Psoas muscle (tissue), 8 donors: ENCODE measurements around the gene PLXDC2. TPM values are rescaled to one million over a fixed set of nuclear protein-coding genes. Genes with fewer than 3 reads are reported as not detected.

Experiments used
- ATAC-seq, 4 donors: fragments of 200-7000 bp; cut with Tn5 transposase; one replicate each; pipeline ENCODE4 v1.9.1; 2020; ENCODE audit warnings: moderate library complexity in 3 of 4, mild to moderate bottlenecking in 2 of 4
- DNase-seq, 2 donors: peaks; one replicate each; pipeline ENCODE4 v3.0.0-alpha.2; 2020
- H3K27ac ChIP-seq: fragments of 200-600 bp; one replicate; pipeline ENCODE4 v1.8.0; 2022
- H3K27me3 ChIP-seq, 3 donors: fragments of 200-600 bp in 1 of 3; one replicate each; pipeline versions ENCODE4 v1.6.1 to v1.8.0; 2013 to 2022; ENCODE audit warnings: low read length in 2 of 3, mild to moderate bottlenecking in 2 of 3, moderate library complexity in 1 of 3; ENCODE audit not compliant: insufficient read depth in 3 of 3
- H3K36me3 ChIP-seq, 2 donors: fragments of 200-600 bp in 1 of 2; one replicate each; pipeline versions ENCODE4 v1.6.1 to v1.8.0; 2013 to 2022; ENCODE audit warnings: low read depth in 1 of 2, mild to moderate bottlenecking in 1 of 2, moderate library complexity in 1 of 2; ENCODE audit not compliant: insufficient read depth in 1 of 2
- H3K4me1 ChIP-seq: fragments of 200-600 bp; one replicate; pipeline ENCODE4 v1.8.0; 2022
- H3K4me3 ChIP-seq: fragments of 200-600 bp; one replicate; pipeline ENCODE4 v1.8.0; 2022; ENCODE audit warnings: mild to moderate bottlenecking
- H3K9me3 ChIP-seq: fragments of 200-600 bp; one replicate; pipeline ENCODE4 v1.8.0; 2022
- WGBS, 3 donors: extraction: QIAGEN DNeasy Blood & Tissue Kit; methylation state at CpG; one replicate each; pipeline versions ENCODE4 v1.1.6 to v1.1.7; 2013; 5-methylcytosine and 5-hydroxymethylcytosine counted together
- intact Hi-C, 2 donors: fragments of 100-400 bp; cut with DNase I; formaldehyde crosslinking; loops; one replicate each; pipeline versions ENCODE4 v1.11.0 to v1.14.2; 2022
- polyA plus RNA-seq, 3 donors: library from polyadenylated mRNA; stranded (reverse); fragments of 200-250 nt; gene quantifications; one replicate each; pipeline ENCODE4 v1.2.3, GENCODE V29; 2013
- total RNA-seq, 4 donors: library from RNA; stranded (reverse); fragmentation: NEBNext Ultra II Directional in 2 of 4; extraction: Animal tissue kit (Norgen Biotek cat#: 25700) in 2 of 4; gene quantifications; one replicate each; pipeline versions ENCODE4 v1.2.1 to v1.2.4, GENCODE V29; 2021 to 2023
- TF ChIP-seq, protein P1 (sequence below): fragments of 200-600 bp; IDR thresholded peaks from one replicate; pipeline ENCODE4 v1.8.0; 2022; ENCODE audit warnings: antibody characterized with exemption
- donor health status: healthy with polysubstance abuse.
- donor health status: DM: no; HTN: no; CAD: no; lungs with moderate emphysema.
- donor health status: Bipolar disorder and iron deficiency.
- donor health status: healthy.
- donor health status: DM: yes; HTN: yes; CAD: no.
- donor health status: DM: no; HTN: no; CAD: no.
- donor health status: DM: no; HTN: no; CAD: no.
- donor health status: DM: yes; HTN: yes; CAD: no.

The PLXDC2 gene
- total and polyA plus RNA-seq, 7 donors, result 2.3 to 21.4 (median 9.2) TPM

DNA sequence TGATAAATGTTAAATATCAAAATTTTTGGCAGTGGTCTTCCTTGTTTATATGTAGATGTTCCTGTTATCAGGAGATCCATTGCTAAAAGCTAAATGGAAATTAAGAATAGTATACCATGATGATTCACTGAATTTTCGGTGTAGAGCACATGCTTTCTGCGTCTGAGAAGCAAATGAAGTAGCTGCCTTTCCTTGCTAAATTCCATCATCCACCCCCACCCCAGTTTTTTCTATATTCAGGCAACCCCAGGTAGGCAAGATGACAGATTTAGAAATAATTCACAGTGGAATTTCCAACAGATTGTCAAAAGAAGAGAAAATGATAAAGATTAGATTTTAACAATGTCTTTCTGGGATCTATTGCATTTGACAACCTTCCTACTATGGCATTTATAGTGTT is 231.9 kb downstream of the PLXDC2 start:
- Histone ChIP-seq H3K9me3 (no peaks in the 10 kb centered on the region), H3K27ac (no peak overlapping the region), H3K4me3 (no peak overlapping the region), H3K4me1 (no peaks in the 10 kb centered on the region), H3K27me3 (no peaks in the 10 kb centered on the region), H3K36me3 (no peaks in the 10 kb centered on the region)
- TF ChIP-seq, protein P1, sequence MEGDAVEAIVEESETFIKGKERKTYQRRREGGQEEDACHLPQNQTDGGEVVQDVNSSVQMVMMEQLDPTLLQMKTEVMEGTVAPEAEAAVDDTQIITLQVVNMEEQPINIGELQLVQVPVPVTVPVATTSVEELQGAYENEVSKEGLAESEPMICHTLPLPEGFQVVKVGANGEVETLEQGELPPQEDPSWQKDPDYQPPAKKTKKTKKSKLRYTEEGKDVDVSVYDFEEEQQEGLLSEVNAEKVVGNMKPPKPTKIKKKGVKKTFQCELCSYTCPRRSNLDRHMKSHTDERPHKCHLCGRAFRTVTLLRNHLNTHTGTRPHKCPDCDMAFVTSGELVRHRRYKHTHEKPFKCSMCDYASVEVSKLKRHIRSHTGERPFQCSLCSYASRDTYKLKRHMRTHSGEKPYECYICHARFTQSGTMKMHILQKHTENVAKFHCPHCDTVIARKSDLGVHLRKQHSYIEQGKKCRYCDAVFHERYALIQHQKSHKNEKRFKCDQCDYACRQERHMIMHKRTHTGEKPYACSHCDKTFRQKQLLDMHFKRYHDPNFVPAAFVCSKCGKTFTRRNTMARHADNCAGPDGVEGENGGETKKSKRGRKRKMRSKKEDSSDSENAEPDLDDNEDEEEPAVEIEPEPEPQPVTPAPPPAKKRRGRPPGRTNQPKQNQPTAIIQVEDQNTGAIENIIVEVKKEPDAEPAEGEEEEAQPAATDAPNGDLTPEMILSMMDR, result no peak
- no peak for DNase-seq
- intact Hi-C loops, result no loop called here
- ATAC-seq, result no peak
- WGBS, 3 donors, result 93 to 97% (median 95%) methylated on average over 2 of the region's 2 CpGs

- 44 to 74% (median 70%) methylated on average over 2 of the region's 2 CpGs for WGBS, 3 donors
- H3K4me3 ChIP-seq, result no peak overlapping the region
- H3K9me3 ChIP-seq, result peaks cover 11% of the 10 kb centered on the region
- H3K27ac ChIP-seq, result no peak overlapping the region
- ATAC-seq (no peak), DNase-seq (no peak)
- TF ChIP-seq, protein P1, result no peak
- no peaks in the 10 kb centered on the region for H3K36me3 ChIP-seq
- intact Hi-C loops, result no loop called here
- H3K27me3 ChIP-seq, result no peaks in the 10 kb centered on the region
- H3K4me1 ChIP-seq, result peaks cover 4% of the 10 kb centered on the region
Observed at GRCh38 chr10:20058135-20058534, 241.9 kb downstream of the PLXDC2 start.

DNA sequence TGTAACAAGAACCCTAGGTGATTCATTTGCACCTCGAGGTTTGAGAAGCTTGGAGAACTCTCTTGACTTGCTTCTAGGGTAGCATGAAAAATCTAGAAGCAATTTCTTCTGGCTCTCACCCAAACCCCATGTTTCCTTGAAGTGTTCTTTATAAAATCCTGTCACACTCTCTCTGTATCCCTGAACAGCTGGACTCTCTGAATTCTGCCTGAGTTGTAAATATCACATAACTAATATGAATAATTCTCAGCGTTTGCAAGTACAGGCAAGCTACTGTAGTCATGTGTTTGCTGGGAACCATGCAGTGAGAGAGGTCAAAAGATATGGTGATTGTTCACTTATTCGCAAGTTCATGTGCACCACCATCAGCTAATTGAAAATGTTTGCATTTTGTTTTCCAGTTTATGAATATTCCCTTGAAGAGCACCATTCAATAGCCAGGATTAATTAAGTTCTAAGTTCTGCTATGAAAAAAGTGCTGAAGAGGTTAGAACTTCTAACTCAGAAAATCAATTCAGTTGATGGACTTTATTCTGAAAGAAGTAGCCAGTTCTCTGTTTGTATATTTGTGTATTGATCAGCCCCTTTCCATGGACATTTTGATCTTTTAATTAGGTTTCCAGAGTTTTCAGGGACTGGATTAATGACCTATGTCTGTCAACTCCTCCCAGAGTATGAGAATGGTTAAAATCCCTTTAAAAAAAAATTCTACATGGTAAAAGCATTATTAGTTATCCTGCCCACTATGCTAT is 243.0 kb downstream of the PLXDC2 start:
- 17 to 26% (median 23%) methylated on average over 3 of the region's 3 CpGs for WGBS, 3 donors
- Histone ChIP-seq H3K4me3 (no peak overlapping the region), H3K36me3 (no peaks in the 10 kb centered on the region), H3K27me3 (no peaks in the 10 kb centered on the region), H3K27ac (no peak overlapping the region), H3K9me3 (peaks cover 11% of the 10 kb centered on the region), H3K4me1 (peaks cover 4% of the 10 kb centered on the region)
- DNase-seq (no peak), ATAC-seq (peak in 2 of 4 donors; percentile 59 to 73)
- intact Hi-C loops, result no loop called here
- TF ChIP-seq, protein P1, result no peak

DNA sequence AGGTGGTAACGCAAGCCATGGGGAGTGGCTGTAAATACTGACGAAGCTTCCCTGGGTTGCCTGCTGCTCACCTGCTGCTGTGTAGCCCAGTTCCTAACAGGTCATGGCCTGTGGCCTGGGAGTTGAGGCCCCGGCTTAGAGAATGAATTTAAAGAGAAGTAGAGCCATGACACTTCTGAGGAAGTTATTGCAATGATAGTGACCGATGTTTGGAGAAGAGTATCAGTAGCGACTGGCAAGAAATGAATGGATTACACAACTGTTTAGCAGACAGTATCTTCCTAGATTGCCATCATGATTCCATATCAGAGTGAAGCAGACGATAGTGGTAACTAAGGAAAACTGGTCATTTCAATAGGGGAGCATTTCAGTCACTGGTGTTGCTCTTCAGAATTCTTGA is 249.6 kb downstream of the PLXDC2 start:
- ATAC-seq, result no peak
- H3K9me3 ChIP-seq, result peaks cover 11% of the 10 kb centered on the region
- TF ChIP-seq, protein P1, result no peak
- no peaks in the 10 kb centered on the region for H3K27me3 ChIP-seq
- no peak overlapping the region for H3K4me3 ChIP-seq
- intact Hi-C loops, result no loop called here
- 95 to 97% (median 95%) methylated on average over 6 of the region's 6 CpGs for WGBS, 3 donors
- H3K4me1 ChIP-seq, result no peaks in the 10 kb centered on the region
- no peak overlapping the region for H3K27ac ChIP-seq
- H3K36me3 ChIP-seq, result peaks cover 0 to 13% of the 10 kb centered on the region in 2 donors
- DNase-seq, result no peak

DNA sequence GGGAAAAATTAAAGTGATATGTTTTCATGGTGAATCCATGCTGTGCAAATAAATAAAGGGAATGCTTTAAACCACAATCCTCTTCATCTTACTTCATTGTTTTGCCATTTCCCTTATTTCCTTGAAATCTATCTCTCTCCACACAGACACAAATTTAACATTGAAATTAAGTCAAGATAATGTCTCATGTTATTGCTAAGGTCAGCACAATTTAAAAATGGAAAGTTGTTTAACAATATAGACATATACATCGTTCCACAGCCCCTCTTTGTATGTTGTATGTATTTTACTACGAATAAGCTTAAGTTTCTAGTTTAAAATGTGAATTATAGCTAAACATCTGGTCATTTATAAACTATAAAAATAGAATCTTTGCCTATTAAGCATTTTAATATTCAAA is 256.9 kb downstream of the PLXDC2 start:
- H3K36me3 ChIP-seq, result peaks cover 0 to 12% of the 10 kb centered on the region in 2 donors
- no peak for ATAC-seq
- no peaks in the 10 kb centered on the region for H3K4me1 ChIP-seq
- no peak overlapping the region for H3K27ac ChIP-seq
- no peaks in the 10 kb centered on the region for H3K9me3 ChIP-seq
- intact Hi-C loops, result no loop called here
- 90 to 91% (median 90%) methylated on average over 2 of the region's 2 CpGs for WGBS, 3 donors
- H3K4me3 ChIP-seq, result no peak overlapping the region
- H3K27me3 ChIP-seq, result no peaks in the 10 kb centered on the region
- no peak for DNase-seq
- TF ChIP-seq, protein P1, result no peak
